T1000 (cell line): ENCODE results near the gene CCNJL.
"Not testable (repeated sequence)": the region's sequence is repeated elsewhere in the genome, so short reads cannot be mapped to it uniquely, and the experiment has no call there.

Experiments
- DNase-seq: peaks from one replicate; lab custom pipeline; 2025; ENCODE audit warnings: mixed read lengths; lab: John Stamatoyannopoulos, UW

CCNJL gene

DNA sequence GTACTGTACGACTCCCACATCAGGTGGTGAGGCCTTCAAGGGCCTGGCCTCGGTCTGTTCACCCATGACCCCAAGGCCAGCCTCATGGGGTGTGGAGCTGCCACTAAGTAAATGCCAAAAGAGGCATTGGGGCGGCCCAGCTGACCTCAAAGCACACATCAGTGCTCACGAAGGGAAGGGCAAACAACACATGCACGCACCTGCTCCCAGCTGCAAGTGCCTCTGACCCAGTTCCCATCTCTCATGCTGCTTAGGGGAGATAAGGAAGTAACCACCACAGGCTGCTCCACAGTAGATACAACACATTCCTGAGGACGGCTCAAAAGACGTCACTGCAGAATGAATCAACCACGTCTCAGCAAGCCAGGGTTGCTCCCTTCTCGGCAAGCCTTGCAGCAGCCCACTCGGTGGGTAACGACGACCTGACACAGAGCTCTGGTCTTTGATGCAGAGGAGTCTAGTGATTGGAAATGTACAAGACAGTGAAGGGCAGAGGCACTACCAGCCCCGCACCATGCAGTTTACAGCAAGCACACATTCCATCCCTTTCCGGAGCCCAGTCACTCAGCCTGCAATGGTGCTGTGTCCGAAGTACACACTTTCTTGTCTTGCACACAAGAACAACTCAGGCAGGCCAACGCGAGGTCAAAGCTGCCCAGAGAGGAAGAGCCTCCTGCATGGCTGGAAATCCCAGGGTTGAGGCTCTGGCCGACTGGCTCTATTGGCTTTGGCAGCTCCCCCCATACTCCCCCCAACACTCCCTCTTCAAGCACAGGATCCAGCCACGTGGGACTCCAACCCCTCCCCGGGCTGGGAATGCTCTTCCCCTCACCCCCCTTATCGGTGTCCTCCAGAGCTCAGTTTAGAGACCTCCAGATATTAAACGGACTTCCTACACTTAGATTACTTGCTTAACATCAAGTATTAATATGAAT lies 51.2 kb downstream of the CCNJL start:
- DNase-seq, result no peak

DNA sequence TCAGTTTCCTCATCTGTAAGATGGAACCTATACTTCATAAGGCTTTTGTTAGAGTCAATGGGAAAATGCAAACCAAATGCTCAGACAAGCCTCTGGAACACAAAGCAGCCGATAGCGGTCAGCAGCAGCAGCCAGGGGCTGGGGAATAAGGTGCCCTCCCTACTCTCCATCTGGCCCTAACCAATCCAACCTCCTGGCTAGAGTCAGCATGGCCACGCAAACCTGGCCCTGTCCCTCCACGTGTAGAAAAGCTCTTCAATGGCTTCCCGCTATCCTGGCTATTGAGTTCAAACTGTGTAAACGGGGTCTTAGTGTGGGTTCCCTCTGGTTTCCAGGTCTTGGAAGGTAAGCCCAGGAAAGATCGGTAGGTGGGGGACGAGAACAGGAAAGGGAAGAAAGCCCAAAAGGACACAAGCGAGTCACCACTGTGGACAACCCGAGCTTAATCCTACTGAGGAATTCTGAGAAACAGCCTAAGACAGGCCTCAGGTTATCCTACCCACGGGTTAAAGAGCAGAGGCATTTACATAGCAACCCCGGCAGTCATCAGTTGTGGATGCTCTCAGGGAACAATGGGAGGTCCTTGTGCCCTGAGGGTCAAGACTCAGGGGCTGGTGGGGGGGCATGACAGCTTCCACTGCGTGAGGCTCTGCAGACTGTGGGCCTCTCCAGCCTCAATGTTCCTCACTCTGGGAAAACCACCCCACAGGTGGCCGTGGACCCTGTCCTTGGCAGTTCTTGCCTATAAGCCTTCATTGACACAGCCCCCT lies 52.2 kb downstream of the CCNJL start:
- no peak for DNase-seq

- DNase-seq, result no peak
These were observed 53.0 kb downstream of the CCNJL start for GRCh38 chr5:160259341-160259740.

GRCh38 chr5:160254706-160255105 lies 57.7 kb downstream of the CCNJL start:
- DNase-seq, result no peak

GRCh38 chr5:160253441-160253840 lies 58.9 kb downstream of the CCNJL start:
- no peak for DNase-seq

GRCh38 chr5:160252916-160253315 lies 59.4 kb downstream of the CCNJL start:
- no peak for DNase-seq

GRCh38 chr5:160251406-160252155 lies 60.8 kb downstream of the CCNJL start:
- DNase-seq, result no peak

DNA sequence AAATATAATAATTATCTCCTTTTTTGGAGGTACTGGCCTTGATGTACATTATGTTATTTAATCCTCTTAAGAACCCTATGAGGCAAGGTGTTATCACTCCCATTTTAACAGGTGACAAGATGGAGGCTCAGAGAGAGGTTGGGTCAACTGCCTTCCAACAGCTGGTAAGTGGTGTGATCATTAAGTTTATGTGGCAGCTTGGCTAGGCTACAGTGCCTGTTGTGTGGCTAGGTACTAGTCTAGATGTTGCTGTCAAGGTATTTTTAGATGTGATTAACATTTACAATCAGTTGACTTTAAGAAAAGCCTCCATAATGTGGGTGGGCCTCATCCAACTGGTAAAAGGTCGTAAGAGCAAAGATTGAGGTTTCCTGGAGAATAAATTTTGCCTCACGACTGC lies 61.5 kb downstream of the CCNJL start:
- no peak for DNase-seq

DNA sequence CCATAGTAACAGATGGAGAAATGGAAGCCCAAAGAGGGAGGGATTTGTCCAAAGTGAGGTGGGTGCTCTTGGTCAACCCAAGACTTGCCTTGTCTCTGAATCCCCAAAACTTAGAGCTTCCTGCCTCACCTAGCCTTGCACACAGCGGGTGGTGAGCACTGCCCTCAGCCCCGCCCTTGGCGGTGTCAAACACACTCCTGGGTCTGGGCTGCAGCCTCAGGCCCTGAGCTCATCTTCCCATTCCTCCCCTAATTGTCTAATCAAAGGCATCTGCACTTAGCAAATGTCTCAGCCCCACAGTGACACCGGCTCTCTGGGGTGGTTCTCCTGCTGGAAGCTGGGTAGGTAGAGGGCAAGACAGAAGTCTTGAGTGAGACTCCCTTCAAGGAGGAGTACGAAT lies 62.1 kb downstream of the CCNJL start:
- DNase-seq, result no peak

DNA sequence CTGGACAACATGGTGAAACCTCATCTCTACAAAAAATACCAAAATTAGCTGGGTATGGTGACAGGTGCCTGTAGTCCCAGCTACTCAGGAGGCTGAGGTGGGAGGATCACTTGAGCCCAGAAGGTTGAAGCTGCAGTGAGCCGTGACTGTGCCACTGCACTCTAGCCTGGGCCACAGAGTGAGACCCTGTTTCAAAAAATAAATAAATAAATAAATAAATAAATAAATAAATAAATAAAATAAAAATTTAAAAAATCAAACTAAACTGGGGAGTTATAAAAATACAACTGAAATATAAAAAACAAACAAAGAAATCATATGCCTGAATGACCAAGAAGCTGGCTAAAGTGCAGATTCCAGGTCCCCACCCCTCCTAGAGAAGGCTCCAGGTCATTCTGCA lies 62.8 kb downstream of the CCNJL start:
- DNase-seq, result not testable (repeated sequence)

GRCh38 chr5:160245506-160246086 lies 66.8 kb downstream of the CCNJL start:
- DNase-seq, result no peak

DNA sequence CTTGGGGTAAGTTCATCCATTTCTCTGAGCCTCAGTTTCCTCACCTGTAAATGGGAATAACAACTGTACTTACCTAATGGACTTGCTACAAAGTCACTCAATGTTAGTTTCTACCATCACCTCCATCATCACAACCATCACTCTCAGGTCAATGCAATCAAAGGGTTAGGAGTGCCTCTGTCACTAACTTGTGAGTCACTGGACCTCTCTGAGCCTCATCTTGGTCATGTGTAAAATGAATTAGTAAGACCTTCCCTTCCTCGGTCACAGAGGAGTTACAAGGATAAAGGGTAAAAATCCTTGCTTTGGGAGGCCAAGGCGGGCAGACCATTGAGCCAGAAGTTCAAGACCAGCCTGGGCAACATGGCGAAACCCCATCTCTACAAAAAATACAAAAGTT lies 70.2 kb downstream of the CCNJL start:
- no peak for DNase-seq

- DNase-seq, result no peak
These were observed 72.0 kb downstream of the CCNJL start for GRCh38 chr5:160240350-160240749.

- DNase-seq, result no peak
These were observed 74.7 kb downstream of the CCNJL start for GRCh38 chr5:160237571-160238093.

DNA sequence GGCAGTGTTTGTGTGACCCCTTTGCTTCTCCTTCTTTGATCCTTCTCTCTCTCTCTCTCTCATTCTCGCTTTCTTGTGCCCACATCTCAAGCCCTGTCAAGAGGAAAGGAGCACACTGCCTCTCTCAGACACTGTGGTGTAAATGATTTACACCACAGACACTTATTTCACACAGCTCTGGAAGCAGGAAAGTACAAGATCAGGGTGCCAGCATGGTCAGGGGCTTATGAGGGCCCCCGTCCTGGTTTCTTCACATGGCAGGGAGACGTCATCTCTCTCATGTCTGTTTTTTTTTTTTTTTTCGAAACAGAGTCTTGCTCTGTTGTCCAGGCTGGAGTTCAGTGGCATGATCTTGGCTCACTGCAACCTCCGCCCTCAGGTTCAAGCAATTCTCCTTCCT lies 76.6 kb downstream of the CCNJL start:
- no peak for DNase-seq

DNA sequence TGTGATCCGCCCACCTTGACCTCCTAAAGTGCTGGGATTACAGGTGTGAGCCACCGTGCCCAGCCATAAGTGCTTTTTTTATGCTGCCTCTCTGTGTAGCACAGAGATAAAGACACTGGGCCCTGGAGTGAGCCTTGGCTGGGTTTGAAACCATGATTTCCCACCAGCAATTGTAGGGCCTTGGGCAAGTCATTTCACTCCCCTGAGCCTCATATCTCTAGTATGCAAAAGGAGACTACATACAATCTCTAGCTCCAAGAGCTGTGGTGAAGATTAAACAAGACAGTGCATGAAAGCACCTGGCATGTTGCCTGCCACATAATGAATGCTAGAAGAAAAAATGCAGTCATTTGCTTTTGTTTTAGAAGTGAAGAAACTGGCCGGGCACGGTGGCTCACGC lies 79.1 kb downstream of the CCNJL start:
- no peak for DNase-seq

DNA sequence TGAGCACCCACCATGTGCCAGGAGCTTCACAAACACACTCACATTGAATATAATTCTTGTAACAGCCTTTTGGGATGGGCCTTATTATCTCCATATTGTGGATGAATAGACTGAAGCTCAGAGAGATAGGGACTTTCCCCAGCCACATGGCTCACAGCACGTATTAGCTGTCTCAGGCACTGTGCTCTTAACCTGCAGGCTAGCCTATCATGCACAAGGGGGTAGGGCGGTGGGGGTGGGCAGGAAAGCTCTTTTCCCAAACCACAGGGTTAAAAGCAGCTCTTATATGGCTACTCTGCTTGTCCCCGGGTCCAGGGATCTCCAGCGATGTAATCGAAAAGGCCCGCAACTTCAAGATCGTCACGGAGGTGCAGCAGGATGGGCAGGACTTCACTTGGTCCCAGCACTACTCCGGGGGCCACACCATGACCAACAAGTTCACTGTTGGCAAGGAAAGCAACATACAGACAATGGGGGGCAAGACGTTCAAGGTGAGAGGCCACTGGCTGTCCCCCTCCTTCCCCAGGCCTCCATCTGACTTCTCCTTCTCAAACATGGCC lies 80.5 kb downstream of the CCNJL start:
- no peak for DNase-seq

DNA sequence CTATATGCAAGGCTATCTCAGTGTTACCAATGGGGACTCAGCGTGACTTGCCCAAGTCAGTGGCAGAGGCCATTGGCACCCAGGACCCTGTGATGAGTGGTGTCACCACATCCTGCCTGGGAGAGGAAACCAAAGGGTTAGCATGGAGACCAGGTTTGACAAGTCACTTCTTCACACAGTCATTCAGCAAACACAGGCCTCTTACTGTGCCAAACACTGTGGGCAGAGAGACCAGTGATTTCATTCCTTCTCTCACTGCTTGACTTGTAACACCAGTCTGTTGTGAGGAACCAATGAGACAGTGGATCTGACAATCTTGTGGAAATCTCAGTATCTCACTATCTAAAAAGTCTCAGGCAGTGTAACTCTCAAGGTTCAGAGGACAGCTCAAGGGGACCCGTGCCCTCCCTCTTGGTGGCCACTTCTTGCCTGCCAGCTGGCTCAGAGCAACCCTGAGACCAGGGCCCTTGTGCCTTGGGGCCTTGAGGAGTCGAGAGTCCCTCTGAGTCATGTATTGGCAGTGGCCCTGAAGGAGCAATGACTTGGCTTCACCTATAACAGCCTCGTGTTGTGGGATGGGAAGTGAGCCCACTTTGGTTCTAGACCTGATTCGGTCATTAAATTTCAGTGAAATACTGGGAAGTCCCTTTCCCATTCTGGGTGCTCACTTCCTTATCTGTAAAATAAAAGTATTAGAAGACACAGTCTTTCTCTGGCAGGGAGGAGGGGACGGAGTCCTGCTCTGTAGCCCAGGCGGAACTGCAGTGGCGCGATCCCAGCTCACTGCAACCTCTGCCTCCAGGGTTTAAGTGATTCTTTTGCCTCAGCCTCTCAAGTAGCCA lies 81.5 kb downstream of the CCNJL start:
- peak; percentile 62 for DNase-seq

GRCh38 chr5:160229190-160229742 lies 83.1 kb downstream of the CCNJL start, which contains the start of gene FABP6:
Gene FABP6 (plus strand): TSS chr5:160229506. CDS start chr5:160229558, 52 bp downstream.
- DNase-seq, result no peak

GRCh38 chr5:160227012-160227411 lies 85.4 kb downstream of the CCNJL start:
- DNase-seq, result no peak
